ENCODE data around the gene BNC2.

Gene BNC2

DNA sequence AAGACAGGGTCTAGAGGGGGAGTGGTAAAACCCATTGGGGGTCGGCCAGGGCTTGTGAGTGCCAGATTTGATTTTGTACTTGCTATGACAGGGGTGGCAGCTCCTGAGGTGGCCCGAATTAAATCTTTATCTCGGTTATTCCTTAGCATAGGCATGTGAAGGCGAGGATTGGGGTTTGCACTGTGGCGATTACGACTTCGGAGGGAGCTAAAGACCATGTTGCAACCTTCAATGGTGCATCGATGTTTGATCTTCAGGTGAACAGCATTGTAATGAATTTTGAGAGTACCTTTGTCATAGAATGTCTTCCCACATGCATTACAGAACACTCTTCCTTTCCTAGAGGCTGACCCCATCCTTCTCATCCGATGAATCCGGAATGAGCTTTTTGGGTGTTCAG is 433.9 kb downstream of the BNC2 start:
- no peak for FAIRE-seq

- no peak for FAIRE-seq
Measured at GRCh38 chr9:16434526-16434925, 435.9 kb downstream of the BNC2 start.

DNA sequence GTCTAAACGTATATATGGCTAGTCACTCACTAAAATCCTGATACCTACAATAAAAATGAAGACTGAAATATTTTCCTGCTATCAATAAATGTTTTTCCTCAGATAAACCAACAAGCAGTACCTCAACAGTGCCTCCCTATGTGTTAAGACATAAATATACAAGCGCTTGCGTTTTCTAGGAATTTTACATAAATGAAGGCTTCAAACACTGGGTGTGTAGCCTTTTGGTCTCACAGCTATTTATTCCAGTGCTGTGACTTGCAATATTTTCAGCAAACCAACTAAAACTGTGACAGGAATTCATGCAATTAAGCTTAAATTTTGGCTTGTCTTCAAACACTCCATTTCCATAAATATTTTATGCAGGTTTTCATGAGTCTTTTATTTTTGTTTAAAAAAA is 437.0 kb downstream of the BNC2 start:
- FAIRE-seq: no peak

- FAIRE-seq: no peak
Measured at GRCh38 chr9:16431666-16432392, 438.6 kb downstream of the BNC2 start.

DNA sequence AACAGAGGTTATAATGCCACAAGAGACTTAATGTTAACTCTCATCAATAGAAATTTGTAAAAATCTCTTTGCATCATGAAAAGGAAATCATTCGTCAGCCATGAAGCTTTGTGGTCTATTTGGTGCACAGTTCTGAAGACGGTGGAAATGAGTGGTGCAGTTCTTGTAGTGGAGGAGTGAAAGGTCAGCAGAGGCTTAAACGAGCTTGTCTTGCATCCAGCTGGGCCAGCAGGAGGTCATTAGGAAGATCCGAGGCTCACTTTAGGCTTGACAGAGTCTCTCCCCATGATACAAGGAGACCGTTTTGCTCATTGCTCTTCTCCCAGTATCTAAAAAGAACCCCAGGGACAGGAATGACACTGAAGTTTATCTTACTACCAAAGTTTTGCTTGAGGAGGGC is 440.8 kb downstream of the BNC2 start:
- FAIRE-seq: no peak

DNA sequence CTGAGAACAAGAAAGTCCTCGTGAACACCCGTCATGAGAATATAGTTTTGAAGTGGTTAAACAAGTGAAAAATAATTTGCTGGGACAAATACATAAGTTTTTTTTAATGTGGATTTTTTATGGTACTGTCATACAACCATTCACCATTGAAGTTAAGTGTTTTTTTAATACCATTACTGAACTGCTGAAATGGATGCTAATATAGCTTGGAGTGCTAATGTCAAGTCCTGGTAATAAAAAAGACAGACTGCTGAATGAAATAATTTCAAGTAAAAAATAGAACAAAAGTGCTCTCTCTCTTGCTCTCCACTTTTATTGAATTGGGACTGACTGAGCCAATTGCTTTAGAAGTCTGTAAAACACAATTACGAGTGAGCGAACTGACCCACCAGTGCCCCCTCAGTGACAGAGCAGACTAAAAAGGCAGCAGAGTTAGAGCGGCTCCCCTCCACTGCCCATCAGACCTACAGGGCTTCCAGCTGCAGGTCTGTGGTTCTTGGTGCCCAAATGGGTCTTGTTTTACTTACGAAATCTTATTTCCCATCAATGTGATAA is 442.5 kb downstream of the BNC2 start:
- FAIRE-seq: no peak

DNA sequence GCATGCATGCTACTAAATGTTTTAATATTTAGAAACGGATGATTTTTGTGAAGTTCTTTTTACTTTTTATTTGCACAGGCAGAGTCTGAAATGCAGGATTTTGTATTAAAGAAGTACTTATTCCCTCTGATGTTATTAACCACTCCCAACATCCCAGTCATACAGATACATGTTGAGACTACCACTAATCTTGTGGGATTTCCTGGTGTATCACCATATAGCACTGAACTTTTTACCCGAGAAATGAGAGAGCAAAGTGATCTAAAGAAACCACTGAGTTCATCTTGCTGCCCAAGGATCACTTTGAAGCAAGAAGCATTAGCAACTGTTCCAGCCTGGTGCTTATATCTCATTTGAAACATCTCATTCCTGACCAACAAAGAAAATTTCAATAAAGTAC is 443.8 kb downstream of the BNC2 start:
- FAIRE-seq: no peak

- no peak for FAIRE-seq
Measured at GRCh38 chr9:16425562-16426231, 444.8 kb downstream of the BNC2 start.

- FAIRE-seq: no peak
Measured at GRCh38 chr9:16422114-16422513, 448.4 kb downstream of the BNC2 start.

DNA sequence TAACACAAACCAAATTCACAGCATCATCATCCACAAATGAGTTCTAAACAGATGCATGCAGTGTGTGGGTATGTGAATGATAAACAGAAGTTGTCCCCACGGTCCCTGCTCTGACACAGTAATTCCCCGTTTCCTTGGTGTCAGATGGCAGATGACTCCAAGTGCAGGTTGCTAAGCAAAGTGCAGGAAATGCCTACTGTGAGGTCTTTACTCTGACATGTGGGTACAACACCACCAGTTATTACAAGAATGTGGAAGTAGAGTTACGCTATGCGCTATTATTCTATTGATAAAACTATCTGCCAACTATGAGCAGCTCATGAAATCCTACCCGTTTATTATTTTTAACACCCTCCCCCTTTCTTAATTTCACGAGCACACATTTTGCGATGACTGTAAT is 448.9 kb downstream of the BNC2 start:
- FAIRE-seq: no peak

DNA sequence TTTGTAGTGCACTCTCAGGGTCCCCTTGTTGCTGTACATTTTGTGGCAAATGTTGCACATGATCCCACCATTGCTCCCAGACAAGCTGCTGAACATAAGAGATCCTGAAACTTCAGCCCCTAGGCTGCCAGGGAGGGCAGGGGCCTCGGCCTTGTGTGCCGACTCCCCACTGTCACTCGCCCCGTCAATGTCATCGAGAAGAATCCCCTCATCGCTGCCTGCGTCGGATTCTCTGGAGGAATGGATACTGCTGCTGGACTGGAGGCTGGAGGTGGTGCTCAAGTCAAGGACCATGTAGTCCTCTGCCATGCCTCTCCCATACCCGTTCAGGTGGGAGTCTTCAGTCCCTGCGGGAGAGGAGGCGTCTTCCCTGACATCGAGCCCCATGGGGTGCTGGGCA is 451.3 kb downstream of the BNC2 start:
- FAIRE-seq: no peak

DNA sequence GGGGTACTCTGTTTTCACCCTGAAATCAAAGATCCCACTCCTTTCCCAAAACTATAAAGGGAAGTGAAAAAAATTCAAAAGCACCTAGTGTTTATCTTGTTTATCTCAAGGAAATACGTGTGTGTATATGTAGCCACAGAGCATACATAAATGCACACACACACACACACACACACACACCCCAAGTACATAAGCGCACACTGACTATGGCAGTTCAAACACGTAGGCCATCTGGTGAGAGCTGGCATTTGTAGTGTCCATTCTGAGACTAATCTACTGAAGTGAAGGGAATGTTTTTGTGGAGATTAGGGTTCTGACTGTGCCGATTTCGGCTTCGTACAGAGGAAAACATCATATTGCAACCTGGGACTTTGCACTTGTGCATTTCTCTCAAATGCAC is 451.7 kb downstream of the BNC2 start:
- no peak for FAIRE-seq

DNA sequence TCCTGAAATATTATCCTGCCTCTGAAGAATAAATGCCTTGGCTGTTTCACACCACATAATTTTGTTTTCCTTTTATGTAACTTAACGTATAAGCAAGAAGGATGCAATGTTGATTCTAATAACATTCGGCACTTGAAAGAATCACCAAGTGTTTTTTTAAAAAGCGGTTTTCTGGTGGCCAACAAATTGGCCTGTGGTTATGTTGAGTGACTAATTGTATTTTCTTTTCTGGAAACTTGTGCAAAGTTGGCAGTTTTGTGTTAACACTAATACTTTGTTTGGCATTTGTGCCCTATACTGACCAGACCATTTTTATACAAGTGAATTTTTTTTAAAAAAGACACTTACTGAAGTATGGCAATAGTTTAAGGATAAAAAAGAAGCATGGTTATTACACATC is 452.7 kb downstream of the BNC2 start:
- no peak for FAIRE-seq

DNA sequence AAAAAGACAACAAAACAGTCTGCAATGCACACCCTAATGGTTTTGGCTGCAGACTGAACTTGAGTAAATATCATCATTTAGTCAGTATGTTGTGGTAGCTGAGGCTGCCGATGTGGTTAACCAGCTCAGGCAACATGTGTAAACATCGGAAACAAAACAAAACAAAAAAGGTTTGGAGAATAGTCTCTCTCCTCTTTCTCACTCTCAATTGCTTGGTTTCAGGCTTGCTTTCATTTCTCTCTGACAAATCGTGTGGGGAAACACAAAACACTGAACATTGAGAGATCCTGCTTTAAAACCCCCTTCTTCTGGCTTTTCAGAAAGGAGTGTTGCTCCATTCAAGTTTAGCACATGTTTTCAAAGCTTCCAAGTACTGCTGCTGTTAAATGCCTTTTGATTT is 453.3 kb downstream of the BNC2 start:
- FAIRE-seq: no peak

DNA sequence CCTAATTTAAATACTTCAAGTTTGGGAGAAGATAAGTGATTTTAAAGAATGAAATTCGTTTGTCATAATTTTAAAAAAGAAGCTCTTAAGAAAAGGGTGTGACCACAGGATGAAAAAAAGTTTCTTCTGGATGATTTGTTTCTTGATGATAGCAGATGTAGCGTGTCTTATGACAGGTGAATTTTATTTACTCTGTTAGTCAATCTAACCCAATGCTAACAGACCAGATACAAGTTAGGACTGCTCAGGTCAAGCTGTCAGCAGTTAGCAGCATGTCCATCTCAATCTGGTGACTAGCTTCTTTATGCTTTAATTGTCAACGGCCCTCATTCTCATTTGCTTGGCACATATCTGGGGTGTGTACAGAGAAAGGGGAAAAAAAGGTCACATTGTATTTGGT is 456.0 kb downstream of the BNC2 start:
- FAIRE-seq: no peak

DNA sequence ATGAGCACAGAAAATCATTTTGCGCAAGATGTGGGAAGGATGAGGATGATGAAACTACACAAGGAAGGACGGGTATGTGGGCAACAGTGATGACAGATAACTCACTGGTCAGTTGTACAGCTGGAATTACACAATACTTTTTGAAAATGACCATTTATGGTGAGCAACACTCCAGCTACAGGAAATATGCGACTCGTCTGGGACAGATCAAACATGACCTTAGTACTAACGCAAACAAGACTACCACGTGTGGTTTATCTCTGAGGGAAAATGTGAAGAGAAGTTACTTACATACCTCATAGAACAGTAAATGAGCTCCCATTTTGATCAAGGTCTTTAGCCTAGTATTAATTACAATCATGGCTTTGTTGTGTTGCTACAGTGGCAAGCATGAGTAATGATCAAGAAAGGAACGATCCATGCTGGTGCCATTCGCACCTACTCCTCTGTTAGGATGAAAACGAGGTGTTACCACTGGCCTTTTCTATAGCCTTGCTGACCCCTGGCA is 456.9 kb downstream of the BNC2 start:
- FAIRE-seq: no peak

- no peak for FAIRE-seq
Measured at GRCh38 chr9:16412740-16413139, 457.7 kb downstream of the BNC2 start.

GRCh38 chr9:16411311-16411710 is 459.2 kb downstream of the BNC2 start:
- no peak for FAIRE-seq

DNA sequence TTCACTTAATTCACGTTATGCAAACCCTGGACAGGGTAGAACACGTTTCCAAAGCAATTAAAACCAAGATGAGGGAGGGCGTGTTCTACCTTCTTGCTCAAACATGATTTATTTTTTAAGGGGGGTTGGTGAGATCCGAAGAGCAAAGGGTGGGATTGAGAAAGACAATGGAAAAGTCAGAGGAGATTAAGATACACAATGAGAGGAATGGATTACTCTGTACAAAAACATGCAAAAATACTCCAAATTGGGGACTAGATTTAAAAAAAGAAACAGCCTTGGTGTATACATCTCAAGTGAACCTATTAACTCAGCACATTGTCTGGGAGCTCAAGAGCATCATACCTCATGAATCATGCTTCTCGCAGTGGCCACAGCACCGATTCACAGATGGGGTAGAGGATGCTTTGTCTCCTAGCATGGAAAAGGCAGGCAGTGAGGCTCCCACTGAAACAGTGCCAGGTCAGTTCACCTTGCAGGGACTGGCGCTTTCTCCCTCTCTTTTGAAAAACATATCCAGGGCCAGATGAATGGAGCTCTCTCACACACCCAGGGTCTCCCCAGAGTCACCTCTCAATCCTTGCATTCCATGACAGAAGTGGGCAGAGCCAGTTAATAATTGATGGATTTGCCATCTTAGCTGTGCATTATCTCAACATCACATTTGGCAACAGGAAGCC is 459.7 kb downstream of the BNC2 start:
- no peak for FAIRE-seq

DNA sequence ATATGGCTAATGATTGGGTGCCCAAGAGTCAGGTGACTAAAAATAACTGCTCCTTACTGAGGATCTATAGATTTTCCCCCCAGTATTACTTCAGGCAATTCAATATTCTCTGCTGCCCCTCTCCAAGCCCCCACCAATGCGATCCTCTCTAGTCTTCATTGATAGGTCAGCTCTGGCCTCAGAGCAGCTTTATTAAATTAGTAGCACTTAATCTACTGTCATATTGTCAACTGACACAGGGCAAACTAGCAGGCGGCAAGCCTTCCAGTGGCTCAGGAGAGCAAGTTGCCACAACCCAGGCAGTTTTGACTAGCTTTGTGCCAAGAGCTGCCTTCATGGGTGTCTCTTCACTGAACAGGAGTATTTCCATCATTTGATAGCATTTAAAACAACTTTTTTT is 462.9 kb downstream of the BNC2 start:
- no peak for FAIRE-seq

GRCh38 chr9:16406526-16407225 is 463.8 kb downstream of the BNC2 start:
- no peak for FAIRE-seq

DNA sequence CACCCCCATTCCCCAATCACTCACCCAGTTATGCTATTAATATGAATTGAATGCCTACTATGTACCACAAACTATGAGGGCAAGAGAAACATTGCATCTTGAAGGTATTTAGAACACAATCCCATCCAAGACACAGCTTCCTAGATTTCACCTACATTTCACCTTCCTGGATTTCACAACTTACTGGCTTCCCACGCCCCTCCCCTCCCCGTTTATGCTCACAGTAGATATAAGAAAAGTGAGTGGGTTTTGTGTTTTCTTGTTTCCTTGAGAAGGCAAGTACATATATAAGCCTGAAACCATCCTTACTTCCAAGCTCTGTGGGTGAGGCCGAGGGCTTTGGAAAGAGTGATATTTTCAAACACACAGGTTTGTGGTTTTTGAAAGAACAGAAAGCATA is 465.0 kb downstream of the BNC2 start:
- FAIRE-seq: no peak

GRCh38 chr9:16401701-16402100 is 468.8 kb downstream of the BNC2 start:
- FAIRE-seq: no peak

All from TTC549 (cell line).